Skin of body (tissue), 2 donors: ENCODE measurements around the gene SPOCK1. TPM values are rescaled to one million over a fixed set of nuclear protein-coding genes. Genes with fewer than 3 reads are reported as not detected.

Experiments used
- DNase-seq: peaks from one replicate; lab custom pipeline; 2025; lab: John Stamatoyannopoulos, UW
- total RNA-seq: library from RNA; depleted of rRNA; stranded (reverse); fragments of >200 nt; gene quantifications from one replicate; pipeline ENCODE4 v1.2.3, GENCODE V29; 2014

The SPOCK1 gene
- total RNA-seq, 1 donor from 2014 or later: 7.0 TPM

GRCh38 chr5:137300411-137301240, 198.5 kb downstream of the SPOCK1 start:
- DNase-seq: no peak

DNA sequence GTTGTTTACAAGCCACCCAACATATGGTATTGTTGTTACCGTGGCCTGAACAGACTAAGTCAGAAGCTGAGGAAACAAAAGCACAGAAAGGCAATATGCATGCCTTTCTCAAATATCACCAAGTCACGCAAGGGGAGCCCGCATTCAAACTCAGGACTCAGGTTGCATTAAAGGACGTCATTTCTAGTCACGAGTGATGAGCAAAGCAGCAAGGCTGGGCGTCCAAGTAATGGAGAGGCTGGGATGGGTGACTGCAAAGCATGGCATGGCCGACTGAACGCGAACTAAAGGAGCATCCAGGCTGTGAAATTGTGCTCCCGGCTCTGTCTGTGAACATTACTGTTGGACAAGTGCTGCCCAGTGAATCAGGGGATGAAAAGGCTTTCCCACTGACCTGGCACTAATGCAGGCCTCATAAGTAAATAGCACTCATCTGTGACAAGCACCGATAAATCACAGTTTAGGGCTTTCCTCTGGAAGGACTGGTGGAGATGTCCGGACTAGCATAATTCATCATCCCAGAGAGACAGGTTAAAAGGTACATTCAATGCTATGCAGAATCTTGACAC, 202.8 kb downstream of the SPOCK1 start:
- DNase-seq: no peak

- DNase-seq: no peak
These were observed 204.5 kb downstream of the SPOCK1 start for GRCh38 chr5:137294604-137295003.

DNA sequence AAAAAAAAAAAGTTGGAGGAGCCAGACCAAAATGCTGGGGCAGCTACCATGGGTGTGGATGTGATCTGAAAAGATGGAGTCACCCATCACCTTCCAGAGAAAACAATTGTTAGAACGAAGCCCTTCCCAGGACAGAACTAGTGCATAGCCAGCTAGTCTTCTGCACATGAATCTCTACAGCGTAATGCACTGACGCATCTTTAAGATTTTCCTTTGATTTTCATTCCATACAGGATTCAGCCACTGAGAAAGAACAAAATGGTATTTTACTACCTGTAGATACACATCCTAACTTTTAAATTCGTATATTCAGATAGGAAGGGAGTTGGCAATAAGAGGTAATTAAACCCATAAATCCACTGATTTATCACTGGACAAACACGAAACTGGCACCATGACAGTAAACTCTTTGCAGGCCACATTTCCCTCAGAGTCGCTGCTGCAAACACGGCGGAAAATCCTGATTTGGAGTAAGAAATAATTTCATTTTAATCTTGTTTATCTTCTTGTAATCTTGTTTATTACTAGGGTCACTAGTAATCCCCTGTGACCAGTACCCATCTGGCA, 206.6 kb downstream of the SPOCK1 start:
- DNase-seq: no peak

- no peak for DNase-seq
These were observed 207.7 kb downstream of the SPOCK1 start for GRCh38 chr5:137291436-137291835.

DNA sequence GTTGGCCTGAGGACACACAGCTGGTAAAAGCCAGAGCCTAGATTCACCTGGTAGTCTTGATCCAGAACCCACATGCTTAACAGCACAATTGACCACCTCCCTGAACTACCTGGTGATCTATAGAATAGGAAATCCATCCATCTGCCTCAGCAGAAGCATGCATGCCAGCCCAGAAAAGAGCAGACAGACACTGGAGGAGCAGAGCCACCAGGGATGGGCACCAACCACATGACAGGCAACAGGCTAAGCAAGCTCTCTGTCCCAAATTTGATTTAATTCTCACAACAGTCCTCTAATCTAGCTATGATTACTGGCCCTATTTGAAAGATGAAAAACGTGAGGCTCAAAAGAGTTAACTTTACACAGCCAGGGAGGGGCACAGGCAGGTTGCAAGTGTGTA, 208.1 kb downstream of the SPOCK1 start:
- DNase-seq: no peak

DNA sequence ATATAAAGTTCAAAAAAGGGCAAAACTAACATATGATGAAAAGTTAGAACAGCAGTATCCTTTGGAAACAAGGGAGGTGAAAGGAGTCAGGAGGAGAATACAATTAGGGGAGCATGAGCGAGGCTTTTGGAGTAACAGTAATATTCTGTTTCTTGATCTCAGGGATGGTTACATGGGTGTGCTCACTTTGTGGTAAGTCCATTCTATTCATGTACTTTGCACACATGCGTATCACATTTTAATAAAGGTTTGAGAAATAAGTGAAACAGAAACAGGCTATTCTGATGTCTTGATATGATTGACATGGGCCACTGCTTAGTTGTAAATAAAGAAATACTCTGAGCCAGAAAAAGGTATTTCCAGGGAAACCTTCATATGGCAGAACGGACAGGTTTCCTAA, 208.8 kb downstream of the SPOCK1 start:
- no peak for DNase-seq

GRCh38 chr5:137289856-137290255, 209.3 kb downstream of the SPOCK1 start:
- DNase-seq: no peak

DNA sequence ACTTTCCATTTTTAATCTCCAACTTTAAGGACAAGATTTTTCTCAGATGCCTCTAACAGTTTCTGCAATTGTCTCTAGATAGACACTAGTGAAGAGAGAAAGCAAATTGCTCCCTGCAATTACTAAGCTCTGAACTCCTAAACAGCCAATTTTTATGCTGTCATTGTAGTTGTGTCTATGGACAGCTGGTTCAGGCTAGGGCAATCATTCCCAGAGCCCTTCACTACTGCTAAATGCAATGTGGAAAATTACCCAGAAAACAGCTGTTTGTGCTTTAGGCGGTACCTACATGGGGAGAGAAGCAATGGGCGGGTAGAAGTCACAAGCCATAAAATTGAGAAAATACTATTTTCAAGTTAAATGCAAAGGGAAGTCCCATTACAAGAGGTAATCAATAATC, 211.6 kb downstream of the SPOCK1 start:
- DNase-seq: no peak

DNA sequence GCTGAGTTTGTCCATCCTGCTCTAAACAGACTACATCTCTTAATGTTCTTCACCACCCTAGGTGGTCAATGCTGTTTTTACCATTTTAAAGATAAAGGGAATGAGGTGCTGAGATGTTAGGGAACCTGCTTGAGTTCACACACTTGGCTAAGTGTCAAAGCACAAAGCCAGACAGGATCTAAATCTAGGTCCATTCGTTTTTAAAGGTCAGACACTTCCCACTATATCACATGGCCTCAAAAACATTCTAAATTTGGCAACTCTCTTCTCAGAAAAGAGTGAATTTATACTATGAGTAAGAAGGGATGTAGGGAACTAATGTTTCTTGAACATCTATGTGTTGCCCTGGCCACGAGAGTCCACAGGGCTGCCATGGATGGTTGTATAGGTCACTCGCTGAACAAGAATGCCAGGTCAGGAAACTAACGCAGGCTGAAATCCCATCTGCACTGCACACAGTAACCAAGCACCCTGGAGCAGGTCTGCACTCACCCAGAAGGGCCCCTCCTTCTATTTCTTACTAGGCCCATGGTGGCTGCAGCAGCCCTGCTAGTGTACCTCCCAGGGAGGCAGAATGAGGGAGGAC, 213.0 kb downstream of the SPOCK1 start:
- DNase-seq: no peak

DNA sequence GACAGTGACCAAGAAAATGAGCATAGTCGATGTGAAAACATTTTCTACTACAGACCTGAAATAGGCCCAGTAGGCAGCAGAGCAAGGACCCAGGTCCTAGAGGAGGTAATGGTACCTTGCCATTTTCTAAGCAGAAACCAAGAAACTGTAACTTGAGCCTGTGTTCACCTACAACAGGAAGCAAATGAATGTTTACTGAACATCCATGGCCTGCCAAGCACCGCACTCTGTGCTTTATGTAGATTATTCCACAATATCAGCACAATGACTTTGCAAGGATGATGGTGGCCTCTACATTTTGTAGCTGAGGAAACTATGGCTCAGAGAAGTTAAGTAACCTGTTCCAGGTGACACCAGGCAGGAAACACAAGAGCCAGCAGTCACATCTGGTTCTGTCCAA, 215.3 kb downstream of the SPOCK1 start:
- DNase-seq: no peak

- no peak for DNase-seq
These were observed 216.9 kb downstream of the SPOCK1 start for GRCh38 chr5:137282216-137282615.

DNA sequence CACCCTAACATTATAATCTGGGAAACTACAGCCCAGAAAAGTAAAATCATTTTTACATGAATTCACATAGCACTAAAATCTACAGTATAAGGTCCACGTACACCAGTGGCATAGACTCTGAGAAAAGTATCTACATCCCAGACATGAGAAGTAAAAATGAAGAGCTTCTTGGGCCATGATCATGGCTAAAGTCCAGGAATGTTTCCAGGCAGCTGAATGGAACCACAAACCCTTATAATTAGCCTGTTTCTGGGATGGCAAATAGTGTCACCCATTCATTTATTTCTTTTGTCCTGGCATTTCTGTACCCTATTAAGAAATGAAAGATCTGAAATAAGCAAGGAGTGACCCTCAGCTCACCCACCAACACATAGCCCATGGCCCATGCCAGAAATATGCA, 217.9 kb downstream of the SPOCK1 start:
- DNase-seq: no peak

- DNase-seq: no peak
These were observed 218.5 kb downstream of the SPOCK1 start for GRCh38 chr5:137280656-137281055.

- no peak for DNase-seq
These were observed 219.4 kb downstream of the SPOCK1 start for GRCh38 chr5:137279521-137280231.

DNA sequence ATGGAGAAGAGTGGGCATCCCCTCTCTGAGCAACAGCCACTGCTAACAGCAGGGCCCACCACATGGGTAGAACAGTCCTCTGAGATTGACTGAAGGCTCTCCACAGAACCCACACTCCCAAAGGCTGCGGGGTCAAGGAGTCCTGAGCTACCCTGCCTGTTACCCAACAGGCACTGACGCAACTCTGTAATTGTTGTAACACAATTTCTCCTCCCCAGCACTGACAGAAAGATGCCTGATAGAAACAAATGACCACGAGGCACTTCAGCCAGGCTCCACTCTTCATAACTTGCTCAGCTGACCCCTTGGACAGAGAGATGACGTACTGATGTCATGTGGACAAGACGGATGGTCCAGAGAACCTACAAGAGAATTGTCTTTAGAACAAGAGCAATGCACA, 220.7 kb downstream of the SPOCK1 start:
- no peak for DNase-seq

- no peak for DNase-seq
These were observed 224.0 kb downstream of the SPOCK1 start for GRCh38 chr5:137275083-137275482.

DNA sequence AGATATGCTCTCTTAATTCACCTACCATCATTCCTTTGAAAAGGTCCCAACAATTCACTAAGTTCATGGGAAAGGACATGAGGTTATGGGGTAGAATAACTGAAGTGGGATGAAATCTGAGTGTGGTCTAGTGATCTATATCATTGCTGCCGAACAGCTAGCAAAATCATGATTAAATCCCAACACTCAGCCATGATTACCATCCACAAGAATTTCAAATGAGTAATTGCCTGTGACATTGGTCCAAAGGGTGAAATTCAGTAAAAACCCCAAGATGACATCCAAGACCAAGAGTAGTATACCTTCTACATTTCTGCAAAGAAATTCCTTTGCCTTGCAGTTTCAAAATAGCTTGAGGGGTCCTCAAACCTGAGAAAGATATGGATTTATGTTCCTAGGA, 225.6 kb downstream of the SPOCK1 start:
- DNase-seq: no peak

DNA sequence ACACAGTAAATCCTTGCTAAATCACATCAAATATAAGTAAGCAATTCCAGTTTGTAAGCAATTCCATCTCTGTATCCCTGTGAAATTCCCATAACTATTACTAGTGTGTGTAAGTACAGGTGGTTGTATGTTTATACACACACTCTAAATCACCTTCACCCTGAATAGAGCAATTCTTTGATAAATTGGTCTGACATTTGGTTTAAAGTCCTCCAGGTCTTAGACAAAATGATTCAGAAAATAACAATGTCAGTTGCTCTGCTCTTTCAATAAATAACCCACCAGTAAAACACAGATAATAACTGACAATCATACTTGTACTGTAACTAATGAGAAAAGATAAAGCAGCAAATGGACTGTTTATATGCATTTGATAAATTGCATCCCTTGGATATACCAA, 226.3 kb downstream of the SPOCK1 start:
- no peak for DNase-seq

GRCh38 chr5:137269946-137270345, 229.2 kb downstream of the SPOCK1 start:
- DNase-seq: no peak

GRCh38 chr5:137269274-137269673, 229.9 kb downstream of the SPOCK1 start:
- no peak for DNase-seq

DNA sequence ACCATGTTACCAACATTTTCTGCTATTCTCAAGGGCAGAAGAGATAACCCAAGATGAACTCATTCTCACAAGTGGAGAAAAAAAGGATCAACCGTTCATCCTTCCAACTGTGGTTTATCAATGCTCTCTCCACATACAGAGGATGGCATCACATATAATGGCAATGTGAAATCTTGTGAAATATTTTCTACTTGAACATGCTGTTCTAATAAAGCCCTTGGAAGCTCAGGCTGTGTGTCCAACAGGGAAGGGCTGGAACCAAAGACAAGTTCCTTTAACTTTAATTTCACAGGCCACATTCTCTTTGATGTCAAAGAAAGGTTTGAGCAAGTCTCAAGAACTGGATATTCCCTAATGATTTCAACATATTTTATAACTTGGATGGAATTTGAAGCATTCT, 230.5 kb downstream of the SPOCK1 start:
- DNase-seq: no peak
